Rectal smooth muscle tissue (tissue), 1 donor: ENCODE results near the gene DIP2B.

Source experiments
- H3K27ac ChIP-seq: one replicate; pipeline ENCODE4 v1.7.0; 2013; ENCODE audit warnings: low read depth, low read length, inconsistent platforms
- H3K27me3 ChIP-seq: one replicate; pipeline ENCODE4 v1.7.0; 2013; ENCODE audit warnings: low read length; ENCODE audit not compliant: control insufficient read depth, insufficient read depth
- H3K36me3 ChIP-seq: one replicate; pipeline ENCODE4 v1.7.0; 2013; ENCODE audit warnings: low read length; ENCODE audit not compliant: control insufficient read depth, insufficient read depth
- H3K4me1 ChIP-seq: one replicate; pipeline ENCODE4 v1.7.0; 2013; ENCODE audit warnings: low read length; ENCODE audit not compliant: control insufficient read depth, insufficient read depth
- H3K4me3 ChIP-seq: one replicate; pipeline ENCODE4 v1.7.0; 2013; ENCODE audit warnings: low read length
- H3K9ac ChIP-seq: one replicate; pipeline ENCODE4 v1.7.0; 2013; ENCODE audit warnings: low read length

DIP2B gene

GRCh38 chr12:50573271-50573670, 68.5 kb downstream of the DIP2B start:
- H3K4me1 ChIP-seq, result peaks cover 26% of the 10 kb centered on the region
- no peak overlapping the region for H3K9ac ChIP-seq
- no peaks in the 10 kb centered on the region for H3K36me3 ChIP-seq
- H3K27ac ChIP-seq, result no peak overlapping the region
- no peak overlapping the region for H3K4me3 ChIP-seq
- H3K27me3 ChIP-seq, result no peaks in the 10 kb centered on the region

- Histone ChIP-seq H3K36me3 (no peaks in the 10 kb centered on the region), H3K27me3 (no peaks in the 10 kb centered on the region), H3K9ac (no peak overlapping the region), H3K4me3 (no peak overlapping the region), H3K27ac (no peak overlapping the region), H3K4me1 (peaks cover 19% of the 10 kb centered on the region)
Measured at GRCh38 chr12:50574601-50575348, 70.0 kb downstream of the DIP2B start.

GRCh38 chr12:50579757-50580267, 75.0 kb downstream of the DIP2B start:
- Histone ChIP-seq H3K4me1 (peaks cover 2% of the 10 kb centered on the region), H3K4me3 (no peak overlapping the region), H3K36me3 (no peaks in the 10 kb centered on the region), H3K27me3 (no peaks in the 10 kb centered on the region), H3K27ac (no peak overlapping the region), H3K9ac (no peak overlapping the region)

- Histone ChIP-seq H3K27ac (no peak overlapping the region), H3K36me3 (no peaks in the 10 kb centered on the region), H3K27me3 (no peaks in the 10 kb centered on the region), H3K4me1 (peaks cover 2% of the 10 kb centered on the region), H3K9ac (no peak overlapping the region), H3K4me3 (no peak overlapping the region)
Measured at GRCh38 chr12:50580436-50580835, 75.7 kb downstream of the DIP2B start.

GRCh38 chr12:50581226-50582184, 76.7 kb downstream of the DIP2B start:
- H3K4me1 ChIP-seq, result peaks cover 2% of the 10 kb centered on the region
- no peak overlapping the region for H3K9ac ChIP-seq
- no peaks in the 10 kb centered on the region for H3K27me3 ChIP-seq
- no peak overlapping the region for H3K4me3 ChIP-seq
- H3K36me3 ChIP-seq, result no peaks in the 10 kb centered on the region
- H3K27ac ChIP-seq, result no peak overlapping the region

- Histone ChIP-seq H3K36me3 (no peaks in the 10 kb centered on the region), H3K9ac (no peak overlapping the region), H3K27ac (no peak overlapping the region), H3K4me3 (no peak overlapping the region), H3K27me3 (no peaks in the 10 kb centered on the region), H3K4me1 (no peaks in the 10 kb centered on the region)
Measured at GRCh38 chr12:50584135-50584534, 79.3 kb downstream of the DIP2B start.

- H3K27me3 ChIP-seq, result no peaks in the 10 kb centered on the region
- H3K9ac ChIP-seq, result no peak overlapping the region
- H3K36me3 ChIP-seq, result no peaks in the 10 kb centered on the region
- H3K27ac ChIP-seq, result no peak overlapping the region
- no peaks in the 10 kb centered on the region for H3K4me1 ChIP-seq
- H3K4me3 ChIP-seq, result no peak overlapping the region
Measured at GRCh38 chr12:50589650-50590435, 85.1 kb downstream of the DIP2B start.

- no peaks in the 10 kb centered on the region for H3K36me3 ChIP-seq
- no peak overlapping the region for H3K9ac ChIP-seq
- no peak overlapping the region for H3K4me3 ChIP-seq
- no peak overlapping the region for H3K27ac ChIP-seq
- no peaks in the 10 kb centered on the region for H3K4me1 ChIP-seq
- no peaks in the 10 kb centered on the region for H3K27me3 ChIP-seq
Measured at GRCh38 chr12:50590869-50591268, 86.1 kb downstream of the DIP2B start.

- H3K4me1 ChIP-seq, result peaks cover 3% of the 10 kb centered on the region
- no peak overlapping the region for H3K27ac ChIP-seq
- H3K4me3 ChIP-seq, result no peak overlapping the region
- no peak overlapping the region for H3K9ac ChIP-seq
- no peaks in the 10 kb centered on the region for H3K36me3 ChIP-seq
- H3K27me3 ChIP-seq, result no peaks in the 10 kb centered on the region
Measured at GRCh38 chr12:50595667-50596066, 90.9 kb downstream of the DIP2B start.

GRCh38 chr12:50597200-50598195, 92.7 kb downstream of the DIP2B start:
- Histone ChIP-seq H3K27ac (no peak overlapping the region), H3K27me3 (no peaks in the 10 kb centered on the region), H3K9ac (no peak overlapping the region), H3K36me3 (no peaks in the 10 kb centered on the region), H3K4me1 (peaks cover 3% of the 10 kb centered on the region), H3K4me3 (no peak overlapping the region)

- Histone ChIP-seq H3K27ac (no peak overlapping the region), H3K4me3 (no peak overlapping the region), H3K27me3 (no peaks in the 10 kb centered on the region), H3K9ac (no peak overlapping the region), H3K36me3 (no peaks in the 10 kb centered on the region), H3K4me1 (peaks cover 3% of the 10 kb centered on the region)
Measured at GRCh38 chr12:50598321-50598862, 93.6 kb downstream of the DIP2B start.
